ENCODE measurements around the gene ZBTB21.

ZBTB21 gene

DNA sequence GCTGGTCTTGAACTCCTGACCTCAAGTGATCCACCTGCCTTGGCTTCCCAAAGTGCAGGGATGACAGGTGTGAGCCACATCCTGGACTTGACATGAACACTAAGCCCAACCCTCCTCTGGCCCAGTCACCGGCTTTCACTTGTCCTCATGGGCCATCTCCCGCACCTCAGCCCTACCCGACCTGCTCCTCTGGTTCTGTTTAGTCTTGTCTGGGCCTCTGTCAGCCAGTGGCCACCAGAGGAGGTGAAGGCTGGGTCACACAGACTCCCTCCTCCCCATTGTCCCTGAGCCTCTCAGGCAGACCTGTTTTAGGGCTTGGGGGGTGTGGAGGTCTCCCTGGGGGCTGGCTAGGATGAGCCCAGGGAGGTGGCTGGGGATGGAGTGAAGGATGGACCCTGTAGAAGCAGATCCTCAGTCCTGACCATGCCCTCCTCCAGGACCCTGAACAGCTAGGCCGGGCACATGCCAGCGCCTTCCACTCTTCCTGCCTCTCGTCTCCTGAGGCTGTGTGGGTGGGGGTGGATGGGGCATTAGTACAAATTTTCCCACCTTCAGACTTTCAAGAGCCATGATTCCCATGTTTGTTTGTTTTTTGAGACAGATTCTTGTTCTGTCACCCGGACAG is 34.8 kb upstream of the ZBTB21 start:
- Histone ChIP-seq H3K27ac (no peak overlapping the region), H3K4me3 (no peak overlapping the region)
- DNase-seq (ENCODE audit: low spot score) = no peak
- TF ChIP-seq, protein P1, sequence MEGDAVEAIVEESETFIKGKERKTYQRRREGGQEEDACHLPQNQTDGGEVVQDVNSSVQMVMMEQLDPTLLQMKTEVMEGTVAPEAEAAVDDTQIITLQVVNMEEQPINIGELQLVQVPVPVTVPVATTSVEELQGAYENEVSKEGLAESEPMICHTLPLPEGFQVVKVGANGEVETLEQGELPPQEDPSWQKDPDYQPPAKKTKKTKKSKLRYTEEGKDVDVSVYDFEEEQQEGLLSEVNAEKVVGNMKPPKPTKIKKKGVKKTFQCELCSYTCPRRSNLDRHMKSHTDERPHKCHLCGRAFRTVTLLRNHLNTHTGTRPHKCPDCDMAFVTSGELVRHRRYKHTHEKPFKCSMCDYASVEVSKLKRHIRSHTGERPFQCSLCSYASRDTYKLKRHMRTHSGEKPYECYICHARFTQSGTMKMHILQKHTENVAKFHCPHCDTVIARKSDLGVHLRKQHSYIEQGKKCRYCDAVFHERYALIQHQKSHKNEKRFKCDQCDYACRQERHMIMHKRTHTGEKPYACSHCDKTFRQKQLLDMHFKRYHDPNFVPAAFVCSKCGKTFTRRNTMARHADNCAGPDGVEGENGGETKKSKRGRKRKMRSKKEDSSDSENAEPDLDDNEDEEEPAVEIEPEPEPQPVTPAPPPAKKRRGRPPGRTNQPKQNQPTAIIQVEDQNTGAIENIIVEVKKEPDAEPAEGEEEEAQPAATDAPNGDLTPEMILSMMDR (IDR thresholded peaks at IDR 0.05) = no peak

DNA sequence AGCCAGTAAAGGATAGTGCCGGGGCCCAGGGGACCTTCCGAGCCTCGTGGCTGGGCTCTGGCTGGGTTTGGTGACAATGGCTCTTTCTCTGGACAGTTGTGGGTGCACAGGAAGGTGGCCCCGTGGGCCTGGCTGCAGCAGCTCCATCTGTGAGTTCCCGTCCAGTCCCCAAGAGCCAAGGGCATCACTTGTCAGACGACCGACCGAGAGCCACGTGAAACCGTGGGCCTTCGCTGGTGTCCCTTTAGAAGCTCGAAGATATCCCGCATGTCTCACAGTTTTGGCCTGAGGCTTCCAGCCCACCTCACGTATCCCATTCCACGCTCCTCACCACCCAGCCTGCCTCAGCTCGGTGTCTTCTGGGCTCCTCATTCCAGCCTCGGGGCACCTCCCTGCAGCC is 33.8 kb upstream of the ZBTB21 start:
- no peak for DNase-seq (ENCODE audit: low spot score)
- Histone ChIP-seq H3K4me3 (no peak overlapping the region), H3K27ac (no peak overlapping the region)
- TF ChIP-seq, protein P1 (IDR thresholded peaks at IDR 0.05) = no peak

DNA sequence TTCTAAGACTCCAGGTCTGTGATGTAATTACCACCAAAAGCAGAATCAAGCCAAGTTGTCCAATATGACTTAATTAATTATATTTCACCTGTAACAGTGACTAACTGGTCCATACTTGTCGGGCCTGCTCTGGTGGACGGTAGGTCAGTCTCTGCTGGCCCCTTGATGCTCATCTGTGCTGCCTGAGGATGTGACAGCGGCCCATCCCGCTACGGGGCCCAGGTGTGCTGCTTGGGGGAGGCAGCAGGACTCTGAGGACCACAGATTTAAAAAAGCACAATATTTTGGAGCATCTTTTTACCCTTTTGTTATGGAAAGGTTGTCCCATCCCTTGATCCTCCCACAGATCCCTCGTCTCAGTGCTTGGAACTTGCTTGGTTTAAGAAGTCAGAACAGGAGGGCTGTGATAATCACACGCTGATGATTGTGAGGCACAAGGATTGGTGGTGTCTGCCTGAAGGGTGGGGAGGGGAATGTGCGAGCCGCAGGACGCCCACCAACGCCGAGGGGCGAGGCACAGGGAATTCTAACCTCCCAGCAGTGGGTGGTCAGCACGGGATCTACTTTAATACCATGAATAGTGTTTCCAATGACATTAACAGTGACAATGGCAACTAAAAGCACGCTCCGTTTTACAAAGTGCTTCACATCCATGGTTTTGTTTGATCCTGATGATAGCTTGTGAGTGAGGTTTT is 33.2 kb upstream of the ZBTB21 start:
- H3K4me3 ChIP-seq = no peak overlapping the region
- TF ChIP-seq, protein P1 (IDR thresholded peaks at IDR 0.05) = no peak
- DNase-seq (ENCODE audit: low spot score) = no peak
- H3K27ac ChIP-seq = no peak overlapping the region

DNA sequence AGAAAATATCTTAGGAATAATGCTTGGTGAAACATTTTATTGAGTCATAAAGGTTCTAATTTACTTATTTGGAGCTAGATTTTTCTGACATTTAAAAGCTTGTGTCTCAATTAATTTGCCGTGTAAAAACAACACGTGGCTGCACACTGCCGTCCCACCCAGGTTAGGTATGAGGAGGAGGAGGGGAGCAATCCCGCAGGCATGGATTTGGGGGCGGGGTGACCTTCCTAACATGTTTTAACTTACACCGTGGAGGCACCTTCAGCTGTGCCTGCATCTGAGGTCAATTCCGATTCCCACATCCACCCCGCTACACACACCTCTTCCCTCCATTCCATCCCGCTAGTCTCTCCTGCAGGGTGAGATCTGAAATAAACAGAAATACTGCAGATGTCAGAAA is 32.5 kb upstream of the ZBTB21 start:
- Histone ChIP-seq H3K4me3 (no peak overlapping the region), H3K27ac (no peak overlapping the region)
- TF ChIP-seq, protein P1 (IDR thresholded peaks at IDR 0.05) = no peak
- DNase-seq (ENCODE audit: low spot score) = no peak

DNA sequence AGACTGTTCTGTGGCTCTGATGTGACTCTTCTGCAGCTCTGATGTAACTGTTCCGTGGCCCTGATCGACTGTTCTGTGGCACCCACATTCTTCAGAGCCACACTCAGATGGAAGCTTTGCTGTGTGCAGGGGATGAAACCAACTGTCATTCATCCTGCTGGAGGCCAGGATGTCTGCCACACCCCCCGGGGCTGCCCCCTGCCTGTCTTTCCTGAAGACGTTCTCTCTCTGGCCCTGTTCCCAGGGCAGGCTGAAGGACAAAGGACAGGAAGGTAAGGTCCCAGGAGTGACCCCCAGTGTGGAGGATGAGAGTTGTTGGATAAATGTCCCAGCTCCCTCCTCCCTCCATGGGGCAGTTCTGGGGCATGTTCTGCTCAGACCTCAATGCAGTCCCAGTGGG is 31.6 kb upstream of the ZBTB21 start:
- Histone ChIP-seq H3K4me3 (no peak overlapping the region), H3K27ac (no peak overlapping the region)
- TF ChIP-seq, protein P1 (IDR thresholded peaks at IDR 0.05) = no peak
- DNase-seq (ENCODE audit: low spot score) = no peak

DNA sequence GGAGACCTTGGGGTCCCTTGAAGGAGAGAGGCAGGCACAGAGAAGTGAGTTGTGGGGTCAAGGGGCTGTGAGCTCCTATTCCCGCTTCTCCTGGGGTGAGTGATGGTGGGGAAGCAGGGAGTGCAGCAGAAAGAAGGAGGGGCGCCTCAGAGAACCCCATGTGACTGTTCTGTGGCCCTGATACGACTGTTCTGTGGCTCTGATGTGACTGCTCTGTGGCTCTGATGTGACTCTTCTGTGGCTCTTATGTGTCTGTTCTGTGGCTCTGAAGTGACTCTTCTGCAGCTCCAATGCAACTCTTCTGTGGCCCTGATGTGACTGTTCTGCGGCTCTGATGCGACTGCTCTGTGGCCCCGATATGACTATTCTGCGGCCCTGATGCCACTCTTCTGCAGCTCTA is 31.1 kb upstream of the ZBTB21 start:
- no peak overlapping the region for H3K4me3 ChIP-seq
- peak overlapping the region in 1 of 2 donors; percentile 60 for H3K27ac ChIP-seq
- TF ChIP-seq, protein P1 (IDR thresholded peaks at IDR 0.05) = no peak
- no peak for DNase-seq (ENCODE audit: low spot score)

All from coronary artery (tissue), 2 donors.